ENCODE measurements around the gene TFF3. TPM values are rescaled to one million over a fixed set of nuclear protein-coding genes. Genes with fewer than 3 reads are reported as not detected.

TFF3 gene
- total RNA-seq, 2 experiments from 2014 or later: not detected

GRCh38 chr21:42321845-42322244 lies 6.6 kb upstream of the TFF3 start:
- intact Hi-C loops (cut with micrococcal nuclease; ENCODE audit: unreplicated experiment): no loop called here
- Histone ChIP-seq H3K36me3 (ENCODE audit: insufficient read depth, low read length) (no peaks in the 10 kb centered on the region), H3K9me3 (ENCODE audit: low read length) (no peaks in the 10 kb centered on the region), H3K27ac (ENCODE audit: low read depth, low read length, poor library complexity, severe bottlenecking) (no peak overlapping the region), H2AFZ (ENCODE audit: low read length) (no peak overlapping the region), H3K4me1 (ENCODE audit: insufficient read depth, low read length, poor library complexity, severe bottlenecking) (peaks cover 10% of the 10 kb centered on the region), H3K4me3 (ENCODE audit: low read depth, low read length, poor library complexity, severe bottlenecking) (no peak overlapping the region), H3K9me2 (ENCODE audit: insufficient read depth, low read length) (no peaks in the 10 kb centered on the region), H4K20me1 (ENCODE audit: insufficient read depth, low read length) (no peaks in the 10 kb centered on the region), H3K4me2 (ENCODE audit: low read length) (no peak overlapping the region), H3K79me2 (ENCODE audit: insufficient read depth, low read depth, low read length) (no peaks in the 10 kb centered on the region)
- BruUV-seq (replicated peaks): no TSS peak
- CTCF ChIA-PET (ENCODE audit: unreplicated experiment): no interaction called here
- TF ChIP-seq CTCF (conservative IDR thresholded peaks at IDR 0.05; ENCODE audit: low read length) (no peak), EZH2phosphoT487 (IDR thresholded peaks at IDR 0.05; ENCODE audit: borderline replicate concordance, low read depth, low read length) (no peak)
- POLR2A ChIA-PET: no interaction called here
- no peak for DNase-seq (ENCODE audit: low spot score)

GRCh38 chr21:42321231-42321630 lies 6.0 kb upstream of the TFF3 start:
- Histone ChIP-seq H3K9me3 (ENCODE audit: low read length) (no peaks in the 10 kb centered on the region), H3K4me2 (ENCODE audit: low read length) (no peak overlapping the region), H3K79me2 (ENCODE audit: insufficient read depth, low read depth, low read length) (no peaks in the 10 kb centered on the region), H3K4me1 (ENCODE audit: insufficient read depth, low read length, poor library complexity, severe bottlenecking) (peaks cover 10% of the 10 kb centered on the region), H3K27ac (ENCODE audit: low read depth, low read length, poor library complexity, severe bottlenecking) (no peak overlapping the region), H3K36me3 (ENCODE audit: insufficient read depth, low read length) (no peaks in the 10 kb centered on the region), H4K20me1 (ENCODE audit: insufficient read depth, low read length) (no peaks in the 10 kb centered on the region), H3K9me2 (ENCODE audit: insufficient read depth, low read length) (no peaks in the 10 kb centered on the region), H2AFZ (ENCODE audit: low read length) (no peak overlapping the region), H3K4me3 (ENCODE audit: low read depth, low read length, poor library complexity, severe bottlenecking) (no peak overlapping the region)
- DNase-seq (ENCODE audit: low spot score): no peak
- ChIA-PET CTCF (ENCODE audit: unreplicated experiment) (no interaction called here), POLR2A (no interaction called here)
- no TSS peak for BruUV-seq (replicated peaks)
- TF ChIP-seq CTCF (conservative IDR thresholded peaks at IDR 0.05; ENCODE audit: low read length): no peak
- no peak for TF ChIP-seq EZH2phosphoT487 (IDR thresholded peaks at IDR 0.05; ENCODE audit: borderline replicate concordance, low read depth, low read length)
- intact Hi-C loops (cut with micrococcal nuclease; ENCODE audit: unreplicated experiment): no loop called here

- CTCF ChIA-PET (ENCODE audit: unreplicated experiment): no interaction called here
- H3K4me2 ChIP-seq (ENCODE audit: low read length): no peak overlapping the region
Observed at GRCh38 chr21:42320791-42321190, 5.6 kb upstream of the TFF3 start.

More at GRCh38 chr21:42320791-42321190, 5.6 kb upstream of the TFF3 start:
- intact Hi-C loops (cut with micrococcal nuclease; ENCODE audit: unreplicated experiment): no loop called here
- TF ChIP-seq EZH2phosphoT487 (IDR thresholded peaks at IDR 0.05; ENCODE audit: borderline replicate concordance, low read depth, low read length) (no peak), CTCF (conservative IDR thresholded peaks at IDR 0.05; ENCODE audit: low read length) (no peak)
- Histone ChIP-seq H4K20me1 (ENCODE audit: insufficient read depth, low read length) (no peaks in the 10 kb centered on the region), H3K4me1 (ENCODE audit: insufficient read depth, low read length, poor library complexity, severe bottlenecking) (peaks cover 10% of the 10 kb centered on the region), H3K36me3 (ENCODE audit: insufficient read depth, low read length) (no peaks in the 10 kb centered on the region), H3K9me2 (ENCODE audit: insufficient read depth, low read length) (no peaks in the 10 kb centered on the region), H3K9me3 (ENCODE audit: low read length) (no peaks in the 10 kb centered on the region), H3K27ac (ENCODE audit: low read depth, low read length, poor library complexity, severe bottlenecking) (no peak overlapping the region), H2AFZ (ENCODE audit: low read length) (no peak overlapping the region), H3K4me3 (ENCODE audit: low read depth, low read length, poor library complexity, severe bottlenecking) (no peak overlapping the region), H3K79me2 (ENCODE audit: insufficient read depth, low read depth, low read length) (no peaks in the 10 kb centered on the region)
- POLR2A ChIA-PET: no interaction called here
- DNase-seq (ENCODE audit: low spot score): no peak
- no TSS peak for BruUV-seq (replicated peaks)
